NCI-H510A treated with DMSO at 0.1 percent for 48 hours (cell line): ENCODE results near the gene CCDC97.

ENCODE experiments used
- DNase-seq: peaks from one replicate; lab custom pipeline; 2025; lab: John Stamatoyannopoulos, UW

CCDC97 gene

GRCh38 chr19:41320185-41320518, 10.2 kb downstream of the CCDC97 start:
- no peak for DNase-seq

GRCh38 chr19:41320568-41320967, 10.6 kb downstream of the CCDC97 start:
- no peak for DNase-seq

DNA sequence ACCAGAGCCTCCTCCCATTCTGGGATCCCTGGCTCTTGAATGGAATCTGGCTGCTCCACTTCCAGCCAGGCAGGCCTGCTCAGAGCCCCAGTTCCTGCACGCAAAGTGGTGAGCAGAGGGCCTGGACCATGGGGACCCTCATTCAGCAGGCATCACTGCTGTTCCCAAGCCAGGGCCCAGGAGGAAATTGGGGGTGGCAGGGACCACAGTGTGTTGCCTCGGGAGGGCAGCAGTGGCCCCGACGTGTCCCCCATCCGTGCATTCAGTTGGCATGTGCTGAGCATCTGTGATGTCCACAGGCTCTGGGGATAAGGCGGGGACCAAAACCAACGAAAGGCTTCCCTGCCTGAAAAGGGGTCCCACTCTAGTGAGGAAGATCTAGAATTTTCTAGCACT, 11.2 kb downstream of the CCDC97 start:
- no peak for DNase-seq

GRCh38 chr19:41321600-41322270, 11.8 kb downstream of the CCDC97 start:
- no peak for DNase-seq

- no peak for DNase-seq
These were observed 12.5 kb downstream of the CCDC97 start for GRCh38 chr19:41322451-41322850.

DNA sequence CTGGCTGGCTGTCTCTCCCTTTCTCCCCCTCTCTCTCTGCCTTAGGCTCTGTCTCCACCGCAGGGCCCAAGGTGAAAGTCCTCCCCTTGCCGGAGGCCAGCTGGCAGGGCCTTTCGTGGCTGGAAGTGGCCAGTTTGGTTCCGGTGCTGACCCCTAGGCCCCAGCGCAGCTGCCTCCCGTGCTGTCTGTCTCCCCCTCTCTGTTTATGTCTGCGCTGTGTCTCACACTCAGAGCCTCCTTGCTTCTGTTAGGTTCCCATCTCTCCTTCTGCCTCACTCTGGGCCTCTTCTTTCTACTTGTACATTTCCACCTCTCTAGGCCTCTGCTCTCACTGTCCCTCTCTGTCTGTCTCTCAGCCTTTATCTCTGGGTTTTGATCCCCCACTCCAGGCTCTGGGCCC, 13.1 kb downstream of the CCDC97 start:
- DNase-seq, result no peak

DNA sequence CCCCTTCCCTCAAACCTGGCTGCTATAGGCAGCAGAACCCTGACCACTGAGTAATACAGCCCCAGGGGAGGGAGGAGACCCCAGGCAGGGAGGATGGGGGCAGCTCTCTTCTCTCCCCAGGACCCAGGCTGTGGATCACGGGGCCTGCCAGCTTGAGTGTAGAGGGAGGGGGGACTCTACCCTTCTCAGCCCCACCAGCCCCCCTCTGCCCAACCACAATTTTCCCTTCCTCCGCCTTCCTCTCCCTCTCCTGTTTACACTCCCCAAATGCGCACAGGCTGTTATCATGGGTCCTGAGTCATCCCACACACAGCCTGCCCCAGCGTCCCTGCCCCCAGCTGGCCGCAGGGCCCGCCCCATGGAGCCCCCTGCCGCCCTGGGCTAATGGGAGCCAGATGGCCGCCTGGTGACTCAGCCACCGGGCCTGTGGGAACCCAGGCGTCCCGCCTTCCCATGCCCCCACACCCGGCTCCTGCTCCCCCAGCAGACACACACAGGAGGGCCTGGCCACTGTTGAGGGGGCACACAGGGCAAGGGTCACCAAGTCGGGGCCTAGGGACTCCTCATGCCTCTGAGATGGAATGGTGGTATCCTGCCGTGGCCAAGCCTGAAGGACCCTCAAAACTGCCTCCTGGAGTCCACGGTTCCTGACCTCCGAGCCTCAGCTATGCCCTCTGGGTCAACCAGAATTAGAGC, 13.6 kb downstream of the CCDC97 start:
- DNase-seq, result no peak

- no peak for DNase-seq
These were observed 14.3 kb downstream of the CCDC97 start for GRCh38 chr19:41324231-41324702.

DNA sequence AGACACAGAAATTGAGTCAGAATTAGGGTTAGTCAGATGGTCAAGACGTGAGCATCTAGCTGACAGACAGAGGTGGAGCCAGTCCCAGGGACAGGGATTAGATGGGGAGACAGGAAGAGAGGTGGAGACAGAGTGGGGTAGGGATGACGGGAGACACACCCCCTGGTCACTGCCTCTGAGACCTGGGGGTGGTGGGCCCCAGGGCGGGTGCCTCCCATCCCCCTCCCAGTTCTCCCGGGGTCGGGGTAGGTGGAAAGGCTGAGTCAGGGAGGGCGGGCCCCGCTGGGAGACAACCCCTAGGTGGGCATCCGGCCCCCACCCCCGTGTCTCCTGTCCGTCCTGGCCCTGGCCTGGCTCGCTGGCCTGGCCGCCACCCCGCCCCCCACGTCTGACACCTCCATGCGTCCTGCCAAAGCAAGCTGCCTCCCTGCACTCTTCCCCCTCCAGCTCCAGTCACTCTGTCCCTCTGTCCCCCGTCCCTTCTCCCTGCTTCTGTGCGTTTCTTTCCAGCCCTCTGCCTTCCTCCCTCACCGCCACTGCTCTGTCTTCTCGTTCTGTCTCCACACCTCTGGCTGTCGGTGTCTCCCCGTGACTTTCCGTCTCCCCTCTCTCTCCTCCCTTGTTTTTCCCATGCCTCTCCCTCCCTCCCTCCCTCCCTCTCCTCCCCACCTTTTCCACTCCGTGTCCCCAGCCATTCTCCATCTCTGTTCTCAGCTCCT, 15.1 kb downstream of the CCDC97 start:
- no peak for DNase-seq

DNA sequence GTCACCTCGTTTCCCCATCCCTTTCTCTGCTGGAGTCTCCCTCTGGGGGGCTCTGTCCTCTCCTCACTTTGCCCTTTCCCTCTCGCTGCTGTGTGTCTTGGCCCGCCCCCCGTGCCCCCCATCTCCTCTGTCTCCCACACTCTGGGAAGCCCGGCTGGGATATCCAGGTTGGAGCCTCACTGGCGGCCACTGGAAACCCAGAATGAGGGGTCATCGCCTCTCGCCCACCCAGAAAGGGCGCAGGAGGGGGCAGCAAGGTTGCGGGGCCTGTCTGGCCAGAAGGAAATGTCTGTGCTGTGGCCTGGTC, 15.6 kb downstream of the CCDC97 start:
- no peak for DNase-seq

- no peak for DNase-seq
These were observed 16.2 kb downstream of the CCDC97 start for GRCh38 chr19:41325947-41326706.

- DNase-seq, result no peak
These were observed 17.2 kb downstream of the CCDC97 start for GRCh38 chr19:41327076-41327575.

DNA sequence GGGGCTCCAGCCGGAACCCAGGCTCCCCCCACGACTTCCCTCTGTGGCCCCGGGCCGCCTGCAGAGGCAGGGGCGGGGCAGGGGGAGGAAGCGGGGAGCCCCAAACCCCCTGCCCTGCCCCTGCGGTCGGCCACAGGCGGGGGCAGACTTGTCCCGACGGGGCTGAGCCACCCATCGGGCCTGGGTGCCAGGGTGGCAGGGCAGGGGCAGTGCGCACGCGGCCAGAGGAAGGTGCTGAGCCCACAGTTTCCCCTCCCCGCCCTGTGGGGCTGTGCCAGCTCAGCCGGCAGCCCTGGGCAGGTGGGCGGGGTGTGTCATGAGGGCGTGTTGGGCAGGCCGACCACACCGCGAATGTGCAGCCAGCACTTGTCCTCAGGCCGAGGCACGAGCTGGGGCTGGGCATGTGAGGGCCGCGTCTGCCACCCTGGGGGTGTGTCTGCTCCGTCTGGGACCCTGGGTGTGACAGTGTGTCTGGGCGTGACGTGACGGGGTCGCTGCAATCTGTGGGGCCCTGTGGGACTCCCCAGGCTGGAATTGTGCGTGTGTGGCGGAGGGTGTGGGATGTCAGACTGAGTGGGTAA, 17.7 kb downstream of the CCDC97 start:
- peak; percentile 19 for DNase-seq

DNA sequence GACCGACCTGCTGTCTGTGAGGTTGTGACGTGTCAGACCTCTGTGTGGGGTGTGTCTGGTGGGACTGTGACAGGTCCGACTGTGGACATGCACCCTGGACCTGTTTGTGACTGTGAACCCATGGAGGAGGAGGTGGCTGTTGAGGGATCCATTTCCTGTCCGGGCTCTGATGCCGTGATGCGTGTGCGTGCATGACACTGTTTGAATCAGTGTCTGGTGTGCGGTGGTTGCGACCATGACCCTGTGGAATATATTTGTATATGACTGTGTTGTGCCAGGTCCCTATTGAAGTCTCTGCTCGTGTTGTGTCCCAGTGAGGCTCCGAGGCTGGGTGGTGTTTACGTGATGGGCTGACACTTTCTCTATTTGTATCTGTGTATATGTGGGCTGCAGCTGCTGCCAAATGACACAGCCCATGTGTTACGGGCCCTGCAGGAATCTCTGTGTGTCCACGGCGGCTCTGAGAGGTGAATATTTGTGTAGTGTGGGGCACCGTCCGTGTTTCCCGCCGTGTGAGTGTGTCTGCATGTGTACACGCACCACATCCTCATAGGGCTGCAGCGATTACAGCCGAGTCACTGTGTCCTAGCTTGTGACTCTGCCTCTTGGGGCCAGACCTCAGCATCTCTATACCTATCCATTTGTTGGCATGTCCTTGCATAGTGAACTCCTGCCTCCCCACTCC, 18.3 kb downstream of the CCDC97 start:
- no peak for DNase-seq

GRCh38 chr19:41328842-41329225, 18.9 kb downstream of the CCDC97 start:
- DNase-seq, result no peak

- DNase-seq, result no peak
These were observed 20.5 kb downstream of the CCDC97 start for GRCh38 chr19:41330481-41330880.

- no peak for DNase-seq
These were observed 21.1 kb downstream of the CCDC97 start for GRCh38 chr19:41330946-41331678.

- no peak for DNase-seq
These were observed 22.0 kb downstream of the CCDC97 start for GRCh38 chr19:41332000-41332399.

GRCh38 chr19:41332468-41332867, 22.5 kb downstream of the CCDC97 start:
- no peak for DNase-seq

GRCh38 chr19:41334793-41335192, 24.8 kb downstream of the CCDC97 start:
- DNase-seq, result no peak

DNA sequence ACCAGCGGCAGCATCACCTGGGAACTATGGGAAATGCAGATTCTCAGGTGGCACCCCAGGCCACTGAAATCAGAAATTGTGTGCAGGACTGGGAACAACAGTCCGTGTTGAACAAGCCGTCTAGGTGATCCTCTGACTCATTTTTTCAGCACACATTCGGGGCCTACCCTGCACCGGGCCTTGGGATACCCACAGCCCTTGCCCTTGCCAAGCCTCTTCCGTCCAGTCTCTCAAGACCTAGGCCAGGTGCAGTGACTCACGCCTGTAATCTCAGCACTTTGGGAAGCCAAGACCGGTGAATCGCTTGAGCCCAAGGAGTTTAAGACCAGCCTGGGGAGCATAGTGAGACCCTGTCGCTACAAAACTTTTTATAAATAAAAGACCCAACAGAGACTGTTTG, 25.5 kb downstream of the CCDC97 start:
- no peak for DNase-seq
